Coronary artery (tissue), 2 donors: Measurements from ENCODE around the gene LHPP.

Experiments used
- DNase-seq: peaks from one replicate; pipeline ENCODE4 v3.0.0-alpha.2; 2017; ENCODE audit warnings: low spot score
- H3K27ac ChIP-seq, 2 donors: fragments of 200-600 bp; sonication (generic); one replicate each; pipeline ENCODE4 v1.5.1; 2016 to 2019
- H3K4me3 ChIP-seq: fragments of 200-600 bp; sonication (generic); 2 replicates; pipeline ENCODE4 v1.5.1; 2016; ENCODE audit warnings: mild to moderate bottlenecking, moderate library complexity
- CTCF ChIP-seq: fragments of 200-600 bp; sonication (generic); IDR thresholded peaks from one replicate; pipeline ENCODE4 v1.5.1; 2019; ENCODE audit warnings: antibody characterized with exemption

LHPP gene

GRCh38 chr10:124509880-124510632, 48.4 kb downstream of the LHPP start:
- no peak for DNase-seq
- Histone ChIP-seq H3K4me3 (no peak overlapping the region), H3K27ac (no peak overlapping the region)

GRCh38 chr10:124510759-124511158, 49.1 kb downstream of the LHPP start:
- TF ChIP-seq CTCF = no peak
- H3K27ac ChIP-seq = no peak overlapping the region
- DNase-seq = no peak
- no peak overlapping the region for H3K4me3 ChIP-seq

More at GRCh38 chr10:124509880-124510632, 48.4 kb downstream of the LHPP start:
- no peak for TF ChIP-seq CTCF

- Histone ChIP-seq H3K4me3 (no peak overlapping the region), H3K27ac (no peak overlapping the region)
- DNase-seq = no peak
- TF ChIP-seq CTCF = no peak
Observed at GRCh38 chr10:124511205-124512039, 49.8 kb downstream of the LHPP start.

GRCh38 chr10:124512040-124512428, 50.4 kb downstream of the LHPP start:
- no peak overlapping the region for H3K27ac ChIP-seq
- no peak overlapping the region for H3K4me3 ChIP-seq
- no peak for DNase-seq
- TF ChIP-seq CTCF = no peak

- no peak for DNase-seq
- TF ChIP-seq CTCF = no peak
- Histone ChIP-seq H3K4me3 (no peak overlapping the region), H3K27ac (no peak overlapping the region)
Observed at GRCh38 chr10:124512600-124512999, 51.0 kb downstream of the LHPP start.

GRCh38 chr10:124515244-124515970, 53.8 kb downstream of the LHPP start:
- no peak for TF ChIP-seq CTCF
- no peak for DNase-seq
- Histone ChIP-seq H3K27ac (no peak overlapping the region), H3K4me3 (no peak overlapping the region)
